ENCODE results near the gene PRDX5.

The PRDX5 gene

DNA sequence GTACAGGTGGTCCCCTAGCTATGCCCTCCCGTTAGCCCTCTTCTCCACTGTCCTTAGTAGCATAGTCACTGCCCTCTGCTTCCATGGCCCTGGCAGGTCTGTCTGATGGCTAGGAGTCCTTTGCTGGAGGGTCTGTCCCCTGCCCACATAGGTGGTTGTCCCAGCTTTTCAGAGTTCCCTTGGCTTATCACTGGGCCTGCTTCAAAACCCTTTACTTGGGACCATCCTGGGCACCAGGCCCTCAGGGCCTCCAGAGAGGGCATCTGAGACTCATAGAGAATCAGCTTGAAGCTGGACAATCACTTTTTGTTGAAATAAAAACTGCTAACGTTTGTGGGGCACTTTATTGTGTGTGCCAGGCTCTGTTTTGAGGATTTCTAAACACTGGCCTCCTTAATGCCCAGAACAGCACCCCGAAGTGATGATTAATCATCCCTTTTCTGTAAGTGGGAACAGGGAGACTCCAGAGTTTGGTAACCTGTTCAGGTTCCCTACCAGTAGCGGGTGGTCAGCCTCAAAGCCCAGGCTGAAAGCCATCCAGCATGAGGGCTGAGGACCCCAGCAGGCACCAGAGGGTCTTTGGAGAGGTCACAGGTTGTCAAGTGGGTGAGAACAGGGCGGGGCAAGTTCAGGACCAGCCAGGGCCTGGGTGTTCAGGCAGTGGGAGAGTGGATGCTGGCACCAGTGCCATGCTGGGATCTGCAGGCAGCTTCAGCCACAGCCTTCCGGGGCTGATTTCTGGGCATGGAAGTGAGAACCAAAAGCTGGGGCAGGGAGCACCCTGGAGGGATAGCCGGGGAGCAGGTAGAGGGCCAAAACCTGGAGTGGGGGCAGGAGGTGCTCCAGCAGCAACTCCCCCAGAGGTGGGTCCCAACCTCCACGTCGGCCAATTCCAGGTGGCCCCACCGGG lies 27.3 kb upstream of the PRDX5 start:
- no peak for DNase-seq

DNA sequence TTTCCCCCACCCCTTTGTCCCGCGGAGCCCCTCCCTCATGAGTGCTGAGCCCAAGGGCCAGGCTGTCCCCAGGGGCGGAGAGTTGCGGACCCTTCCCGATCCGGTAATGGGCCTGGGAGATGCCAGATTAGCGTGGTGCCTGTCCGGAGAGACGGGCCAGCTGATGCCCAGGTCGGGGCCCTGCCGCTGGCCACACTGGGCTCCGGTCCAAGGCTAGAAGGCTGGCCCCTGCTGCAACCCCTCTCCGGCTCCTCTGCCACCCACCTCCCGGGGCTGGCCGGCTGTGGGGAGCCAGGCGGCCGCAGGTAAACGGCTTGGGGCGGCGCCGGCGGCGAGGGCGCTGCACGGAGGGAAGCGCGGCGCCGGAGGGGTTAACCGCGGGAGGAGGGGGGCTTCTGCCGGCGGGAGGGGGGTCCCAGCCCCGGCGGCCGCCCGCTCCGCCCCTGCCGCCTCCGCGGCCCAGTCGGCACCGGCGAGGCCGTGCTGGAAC lies 26.6 kb upstream of the PRDX5 start, which contains the start of gene KCNK4:
KCNK4 (plus strand) TSS at position 41 of the 490 bp plus-strand sequence. CDS start 1,717 bp downstream, outside the sequence.
- no peak for DNase-seq

DNA sequence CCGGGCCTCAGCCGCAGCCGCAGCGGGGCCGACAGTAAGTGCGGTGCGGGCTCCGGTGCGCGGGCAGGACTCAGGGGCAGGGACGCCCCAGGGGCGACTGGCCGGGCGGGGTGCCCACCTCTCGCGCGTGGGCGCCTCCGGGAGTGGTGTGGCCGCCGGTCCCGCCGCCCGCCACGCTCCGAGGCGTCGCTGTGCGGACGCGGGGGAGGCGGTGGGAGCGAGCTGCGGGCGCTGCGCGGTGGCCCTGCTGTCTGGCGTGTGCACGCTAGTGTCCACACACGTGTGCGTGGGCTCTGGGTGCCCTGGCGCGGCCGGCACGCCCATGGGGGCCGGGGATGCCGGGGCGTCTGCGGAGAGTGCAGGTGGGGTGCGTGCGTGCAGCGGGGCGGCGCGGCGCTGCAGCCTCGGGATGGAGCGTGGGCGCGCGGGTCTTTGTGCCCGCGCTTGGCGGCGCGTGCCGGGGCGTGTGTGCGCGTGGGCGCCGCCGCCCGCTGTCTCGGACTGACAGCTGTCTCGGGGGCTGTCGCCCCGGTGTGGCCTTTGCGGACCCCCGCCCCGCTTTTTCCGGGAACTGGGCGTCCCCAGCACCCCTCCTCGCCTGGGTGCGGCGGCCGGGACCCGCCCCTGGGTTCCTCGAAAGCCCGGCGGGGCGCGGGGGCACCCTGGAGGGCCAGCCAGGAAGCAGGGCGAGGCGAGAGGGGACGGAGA lies 26.0 kb upstream of the PRDX5 start:
- DNase-seq = no peak

DNA sequence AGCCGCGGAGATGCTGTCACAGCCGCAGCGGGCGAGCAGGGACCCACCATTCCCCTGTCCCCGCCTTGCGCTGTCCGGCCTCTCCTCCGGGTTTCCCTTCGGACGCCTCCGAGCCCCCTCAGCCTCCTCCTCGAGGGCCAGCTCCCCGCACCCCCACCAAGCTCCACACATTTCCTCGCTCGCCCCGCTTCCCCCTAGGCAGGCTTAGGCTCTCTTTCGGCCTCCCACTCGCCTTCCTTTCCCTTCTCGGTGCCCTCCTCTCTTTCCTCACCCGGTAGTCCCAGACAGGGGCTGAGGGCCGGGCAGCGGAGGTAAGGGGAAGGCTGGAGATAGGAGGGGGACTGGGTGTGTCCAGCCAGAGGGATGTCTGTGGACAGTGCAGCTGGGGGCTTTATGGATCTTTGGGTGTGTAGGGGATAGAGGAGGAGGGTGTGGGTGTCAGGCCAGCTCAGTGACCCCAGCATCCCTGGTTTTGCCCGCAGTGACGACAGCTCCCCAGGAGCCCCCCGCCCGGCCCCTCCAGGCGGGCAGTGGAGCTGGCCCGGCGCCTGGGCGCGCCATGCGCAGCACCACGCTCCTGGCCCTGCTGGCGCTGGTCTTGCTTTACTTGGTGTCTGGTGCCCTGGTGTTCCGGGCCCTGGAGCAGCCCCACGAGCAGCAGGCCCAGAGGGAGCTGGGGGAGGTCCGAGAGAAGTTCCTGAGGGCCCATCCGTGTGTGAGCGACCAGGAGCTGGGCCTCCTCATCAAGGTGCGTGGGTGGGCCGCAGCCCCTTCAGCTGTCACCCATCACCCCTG lies 25.3 kb upstream of the PRDX5 start:
- DNase-seq = no peak

DNA sequence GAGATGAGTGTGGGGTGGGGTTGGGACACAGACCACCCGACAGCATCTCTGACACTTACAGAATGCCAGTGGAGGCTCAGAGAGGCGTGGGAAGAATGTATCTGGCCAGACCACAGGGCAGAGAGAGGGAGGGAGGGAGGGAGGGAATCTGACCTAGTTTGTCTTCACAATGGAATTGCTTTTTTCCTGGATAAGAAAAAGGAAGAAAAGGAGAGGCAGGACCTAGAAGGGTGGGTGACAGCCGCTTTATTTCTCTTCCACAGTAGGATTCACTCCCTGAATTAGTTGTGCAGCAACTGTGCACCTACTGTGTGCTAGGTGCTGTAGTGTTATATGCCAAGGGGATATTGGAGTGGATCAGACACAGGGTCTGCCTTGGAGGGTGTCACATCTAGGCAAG lies 23.1 kb upstream of the PRDX5 start:
- DNase-seq = no peak

DNA sequence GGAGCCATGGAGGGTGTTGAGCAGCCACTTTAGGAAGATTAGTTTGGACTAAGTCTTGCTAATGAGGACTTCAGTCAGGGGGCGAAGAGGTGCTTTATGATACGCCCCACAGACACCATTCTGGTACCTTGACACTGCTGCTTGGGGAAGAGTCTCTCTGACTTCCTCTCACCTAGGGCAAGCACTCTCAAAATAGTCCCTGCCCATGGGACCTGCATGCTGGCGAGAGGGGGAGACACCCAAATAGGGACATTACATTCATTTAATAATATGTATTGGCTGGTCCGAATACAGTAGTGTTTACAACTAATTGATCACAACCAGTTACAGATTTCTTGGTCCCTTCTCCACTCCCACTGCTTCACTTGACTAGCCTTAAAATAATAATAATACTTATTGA lies 22.2 kb upstream of the PRDX5 start:
- no peak for DNase-seq

DNA sequence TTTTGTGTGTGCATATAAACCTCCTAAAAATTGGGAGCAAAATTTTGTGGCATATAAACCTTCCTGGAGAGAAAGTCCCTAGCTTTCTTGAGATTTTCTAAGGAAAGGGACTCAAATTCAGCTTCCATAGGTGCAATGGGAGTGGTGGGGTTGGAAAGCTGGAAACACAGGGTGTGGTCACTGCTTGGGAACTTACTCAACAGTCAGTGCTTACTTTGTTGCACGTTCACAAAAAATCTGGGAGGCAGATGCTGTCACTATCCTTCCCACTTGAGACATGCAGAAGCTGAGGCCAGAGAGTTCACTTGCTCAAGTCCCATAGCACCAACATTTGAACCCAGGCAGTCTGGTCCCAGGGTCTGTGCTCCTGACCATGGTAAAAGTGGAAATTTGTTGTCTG lies 21.7 kb upstream of the PRDX5 start:
- no peak for DNase-seq

DNA sequence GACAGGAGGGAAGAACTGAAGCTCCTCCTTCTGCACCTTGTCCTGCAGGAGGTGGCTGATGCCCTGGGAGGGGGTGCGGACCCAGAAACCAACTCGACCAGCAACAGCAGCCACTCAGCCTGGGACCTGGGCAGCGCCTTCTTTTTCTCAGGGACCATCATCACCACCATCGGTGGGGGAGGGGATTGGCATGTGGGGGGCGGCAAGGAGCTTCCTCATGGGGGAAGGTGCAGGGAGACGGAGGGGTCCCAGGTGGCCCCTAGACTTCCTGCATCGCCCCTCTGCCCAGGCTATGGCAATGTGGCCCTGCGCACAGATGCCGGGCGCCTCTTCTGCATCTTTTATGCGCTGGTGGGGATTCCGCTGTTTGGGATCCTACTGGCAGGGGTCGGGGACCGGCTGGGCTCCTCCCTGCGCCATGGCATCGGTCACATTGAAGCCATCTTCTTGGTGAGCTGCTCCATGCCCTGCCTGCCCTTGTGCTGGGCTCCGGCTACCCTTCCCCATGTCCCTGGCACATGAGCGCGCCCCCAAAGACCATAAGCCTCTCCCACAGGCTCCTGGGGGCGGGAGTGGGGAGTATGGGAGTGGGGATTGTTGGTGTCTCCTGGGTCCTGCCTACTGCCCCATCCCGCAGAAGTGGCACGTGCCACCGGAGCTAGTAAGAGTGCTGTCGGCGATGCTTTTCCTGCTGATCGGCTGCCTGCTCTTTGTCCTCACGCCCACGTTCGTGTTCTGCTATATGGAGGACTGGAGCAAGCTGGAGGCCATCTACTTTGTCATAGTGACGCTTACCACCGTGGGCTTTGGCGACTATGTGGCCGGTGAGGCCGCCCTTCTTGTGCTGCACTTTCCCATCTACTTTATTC lies 20.9 kb upstream of the PRDX5 start:
- no peak for DNase-seq

DNA sequence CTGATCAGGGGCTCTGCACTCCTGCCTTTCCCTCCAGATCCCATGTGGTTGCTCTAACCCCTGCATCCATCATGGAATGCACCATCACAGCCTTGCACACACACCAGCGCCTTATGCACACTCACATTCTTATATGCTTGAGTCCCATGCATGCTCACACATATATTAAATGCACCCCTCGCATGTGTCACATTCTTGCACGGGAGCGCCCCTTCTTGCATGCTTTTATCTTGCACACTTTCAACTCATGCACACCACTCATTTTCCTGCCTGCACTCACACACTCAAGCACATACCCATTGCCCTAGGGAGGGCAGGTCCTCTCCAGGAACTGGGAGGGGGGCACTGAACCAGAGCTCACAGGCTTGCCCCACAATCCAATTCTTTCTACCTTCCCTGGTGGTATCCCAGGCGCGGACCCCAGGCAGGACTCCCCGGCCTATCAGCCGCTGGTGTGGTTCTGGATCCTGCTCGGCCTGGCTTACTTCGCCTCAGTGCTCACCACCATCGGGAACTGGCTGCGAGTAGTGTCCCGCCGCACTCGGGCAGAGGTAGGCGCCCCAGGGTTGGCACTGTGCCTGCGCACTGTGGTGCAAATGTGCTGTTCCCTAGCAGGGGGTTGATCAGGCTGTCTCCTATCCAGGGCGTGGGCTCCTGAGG lies 20.1 kb upstream of the PRDX5 start:
- no peak for DNase-seq

DNA sequence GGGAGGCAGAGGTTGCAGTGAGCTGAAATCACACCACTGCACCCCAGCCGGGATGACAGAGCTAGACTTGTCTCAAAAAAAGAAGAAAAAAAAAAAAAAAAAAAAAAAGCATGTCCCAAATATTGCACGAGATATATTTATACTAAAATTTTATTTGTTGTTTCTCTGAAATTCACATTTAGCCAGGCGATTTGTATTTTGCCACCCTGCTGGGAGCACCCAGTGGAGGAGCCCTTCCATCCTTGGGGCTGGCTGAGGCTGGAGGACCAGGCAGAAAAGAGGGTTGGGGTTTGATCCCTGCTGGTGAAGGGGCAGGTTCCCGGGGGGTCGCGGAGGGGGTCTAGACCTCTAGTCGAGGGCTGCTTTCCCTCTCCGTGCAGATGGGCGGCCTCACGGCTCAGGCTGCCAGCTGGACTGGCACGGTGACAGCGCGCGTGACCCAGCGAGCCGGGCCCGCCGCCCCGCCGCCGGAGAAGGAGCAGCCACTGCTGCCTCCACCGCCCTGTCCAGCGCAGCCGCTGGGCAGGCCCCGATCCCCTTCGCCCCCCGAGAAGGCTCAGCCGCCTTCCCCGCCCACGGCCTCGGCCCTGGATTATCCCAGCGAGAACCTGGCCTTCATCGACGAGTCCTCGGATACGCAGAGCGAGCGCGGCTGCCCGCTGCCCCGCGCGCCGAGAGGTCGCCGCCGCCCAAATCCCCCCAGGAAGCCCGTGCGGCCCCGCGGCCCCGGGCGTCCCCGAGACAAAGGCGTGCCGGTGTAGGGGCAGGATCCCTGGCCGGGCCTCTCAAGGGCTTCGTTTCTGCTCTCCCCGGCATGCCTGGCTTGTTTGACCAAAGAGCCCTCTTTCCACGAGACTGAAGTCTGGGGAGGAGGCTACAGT lies 18.7 kb upstream of the PRDX5 start:
- DNase-seq = no peak

DNA sequence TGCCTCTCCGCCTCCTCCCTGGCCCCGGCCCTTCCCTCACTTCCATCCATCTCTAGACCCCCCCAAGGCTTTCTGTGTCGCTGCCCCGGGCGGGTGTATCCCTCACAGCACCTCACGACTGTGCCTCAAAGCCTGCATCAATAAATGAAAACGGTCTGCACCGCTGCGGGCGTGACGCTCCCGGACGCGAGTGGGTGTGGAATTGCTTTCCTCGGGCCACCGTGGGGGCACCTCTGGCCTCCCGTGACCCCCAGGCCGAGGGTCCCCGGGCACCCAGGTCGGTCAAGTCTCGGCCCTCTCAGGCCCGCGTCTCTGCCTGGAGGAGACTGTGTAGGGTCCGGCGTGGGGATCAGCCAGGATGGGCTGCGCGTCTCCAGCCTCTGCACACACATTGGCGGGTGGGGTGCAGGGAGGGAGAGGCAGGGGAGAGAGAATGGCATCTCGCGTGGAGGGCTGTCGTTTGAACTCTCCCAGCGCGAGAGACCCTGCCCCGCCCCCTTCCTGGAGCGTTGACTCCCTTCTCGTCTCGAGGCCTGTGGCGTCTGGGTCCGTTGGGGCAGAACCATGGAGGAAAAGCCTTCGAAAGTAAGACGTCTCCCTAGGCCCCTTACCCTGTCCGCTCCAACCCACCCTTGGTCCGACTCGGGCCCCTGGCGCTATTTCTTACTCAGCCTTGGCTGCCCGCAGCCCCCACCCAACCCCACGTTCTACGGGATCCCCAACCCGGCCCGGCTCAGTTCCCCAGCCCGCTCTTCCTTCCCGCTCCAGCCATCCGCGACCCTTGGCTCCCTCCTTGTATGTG lies 17.9 kb upstream of the PRDX5 start, which contains the start of gene CATSPERZ:
CATSPERZ (plus strand) TSS at position 512 of the 802 bp plus-strand sequence; CDS start at position 565, 53 bp downstream.
- DNase-seq = no peak

DNA sequence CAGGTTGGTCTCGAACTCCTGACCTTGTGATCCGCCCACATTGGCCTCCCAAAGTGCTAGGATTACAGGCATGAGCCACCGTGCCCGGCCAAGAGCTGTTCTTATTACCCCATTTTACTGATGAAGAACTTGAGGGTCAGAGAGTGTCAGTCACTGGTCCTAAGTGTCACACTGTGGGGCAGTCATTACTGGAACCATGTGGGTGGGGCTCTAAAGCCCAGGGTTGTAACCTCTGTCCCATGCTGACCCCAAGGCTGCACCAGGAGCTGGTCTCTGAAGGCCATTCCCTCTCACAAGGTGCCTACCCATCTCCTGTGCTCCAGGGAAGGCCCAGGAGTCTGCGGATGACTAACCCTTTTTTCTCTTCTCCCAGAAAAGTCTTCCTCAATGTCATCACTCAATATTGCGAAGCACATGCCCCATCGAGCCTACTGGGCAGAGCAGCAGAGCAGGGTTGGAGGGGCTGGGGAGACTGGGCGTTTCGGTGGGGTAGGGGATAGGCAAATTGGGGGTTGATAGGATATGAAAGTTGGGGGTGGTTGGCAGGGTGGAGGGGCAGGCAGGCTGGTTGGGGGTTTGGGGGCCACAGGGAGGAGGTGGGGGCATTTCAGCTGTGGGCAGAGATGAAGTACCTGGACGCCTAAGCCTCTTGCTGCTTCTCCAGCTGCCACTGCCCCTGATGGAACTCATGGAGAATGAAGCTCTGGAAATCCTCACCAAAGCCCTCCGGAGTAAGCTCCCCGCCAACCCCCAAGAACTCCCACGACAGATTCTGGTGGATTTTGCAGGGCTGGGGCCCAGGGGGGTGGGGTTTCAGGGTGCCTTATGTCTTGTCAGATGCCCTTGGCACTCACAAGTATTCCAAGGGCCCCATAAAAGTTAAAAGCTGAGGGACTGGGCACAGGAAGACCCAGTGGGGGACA lies 14.6 kb upstream of the PRDX5 start:
- DNase-seq = no peak

DNA sequence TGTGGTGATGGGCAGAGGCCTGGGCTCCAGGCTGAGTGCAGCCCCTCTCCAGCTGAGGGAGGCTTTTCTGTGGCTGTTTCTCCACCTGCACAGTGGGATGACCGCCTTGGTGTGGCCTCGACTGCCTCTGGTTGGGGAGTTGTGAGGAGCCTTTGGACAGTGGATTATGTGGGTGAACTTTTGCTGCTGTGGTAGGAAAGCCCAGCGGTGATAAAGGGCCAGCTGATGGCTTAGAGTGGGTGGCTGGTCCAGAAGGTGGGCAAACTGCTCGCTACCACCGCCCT lies 13.9 kb upstream of the PRDX5 start:
- no peak for DNase-seq

DNA sequence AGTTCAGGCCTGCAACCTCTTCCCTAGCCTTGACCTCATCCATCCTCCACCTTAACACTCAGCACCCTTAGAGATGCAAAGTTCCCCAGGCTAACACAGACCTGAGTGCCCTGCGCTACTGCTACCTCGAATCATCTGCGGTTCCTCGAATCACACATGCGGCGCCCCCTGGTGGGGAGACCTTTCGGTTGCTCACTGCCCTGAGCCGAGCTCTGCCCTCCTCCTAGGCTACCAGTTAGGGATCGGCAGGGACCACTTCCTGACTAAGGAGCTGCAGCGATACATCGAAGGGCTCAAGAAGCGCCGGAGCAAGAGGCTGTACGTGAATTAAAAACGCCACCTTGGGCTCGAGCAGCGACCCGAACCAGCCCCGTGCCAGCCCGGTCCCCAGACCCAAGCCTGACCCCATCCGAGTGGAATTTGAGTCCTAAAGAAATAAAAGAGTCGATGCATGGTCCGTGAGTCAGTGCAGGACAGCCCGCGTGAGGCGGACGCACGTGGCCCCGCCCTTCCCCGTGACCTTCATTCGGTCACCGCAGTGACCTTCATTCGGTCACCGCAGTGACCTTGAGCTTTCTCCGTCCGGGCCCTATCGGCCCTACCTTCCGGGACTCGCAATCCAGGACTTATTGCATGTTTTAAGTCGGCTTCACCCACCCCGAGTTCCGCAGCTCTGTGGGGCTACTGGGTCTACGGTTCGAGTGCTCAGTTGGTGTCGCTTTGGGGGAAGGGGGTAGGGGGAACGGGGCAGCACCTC lies 13.4 kb upstream of the PRDX5 start:
- DNase-seq = peak; percentile 77

DNA sequence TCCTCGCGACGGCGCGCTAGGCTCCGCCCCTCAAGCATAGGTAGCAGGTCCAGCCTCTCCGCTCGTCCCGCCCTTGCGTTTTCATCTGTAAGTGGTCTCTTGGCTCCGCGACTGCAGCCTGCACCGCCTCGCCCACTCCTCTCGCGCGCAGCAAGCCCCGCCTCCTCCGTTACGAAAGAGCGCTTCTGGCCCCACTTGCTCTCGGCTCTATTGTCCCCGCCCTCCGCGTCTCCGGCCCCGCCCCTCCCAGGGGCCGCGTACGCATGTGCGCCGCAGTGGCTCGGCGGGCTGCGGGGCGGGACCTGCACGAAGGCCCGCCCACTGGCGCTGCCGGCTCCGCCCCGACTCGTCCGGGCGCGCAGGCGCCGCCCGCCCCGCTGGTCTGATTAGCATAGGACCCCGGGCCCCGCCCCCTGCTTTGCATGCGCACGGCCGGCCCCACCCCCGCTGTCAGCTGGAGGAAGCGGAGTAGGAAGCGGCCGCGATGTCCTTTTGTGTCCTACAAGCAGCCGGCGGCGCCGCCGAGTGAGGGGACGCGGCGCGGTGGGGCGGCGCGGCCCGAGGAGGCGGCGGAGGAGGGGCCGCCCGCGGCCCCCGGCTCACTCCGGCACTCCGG lies 12.7 kb upstream of the PRDX5 start, which contains the start of gene ESRRA:
ESRRA (plus strand) TSS at position 450 of the 616 bp plus-strand sequence. CDS start 1,656 bp downstream, outside the sequence.
- DNase-seq = peak; percentile 96

DNA sequence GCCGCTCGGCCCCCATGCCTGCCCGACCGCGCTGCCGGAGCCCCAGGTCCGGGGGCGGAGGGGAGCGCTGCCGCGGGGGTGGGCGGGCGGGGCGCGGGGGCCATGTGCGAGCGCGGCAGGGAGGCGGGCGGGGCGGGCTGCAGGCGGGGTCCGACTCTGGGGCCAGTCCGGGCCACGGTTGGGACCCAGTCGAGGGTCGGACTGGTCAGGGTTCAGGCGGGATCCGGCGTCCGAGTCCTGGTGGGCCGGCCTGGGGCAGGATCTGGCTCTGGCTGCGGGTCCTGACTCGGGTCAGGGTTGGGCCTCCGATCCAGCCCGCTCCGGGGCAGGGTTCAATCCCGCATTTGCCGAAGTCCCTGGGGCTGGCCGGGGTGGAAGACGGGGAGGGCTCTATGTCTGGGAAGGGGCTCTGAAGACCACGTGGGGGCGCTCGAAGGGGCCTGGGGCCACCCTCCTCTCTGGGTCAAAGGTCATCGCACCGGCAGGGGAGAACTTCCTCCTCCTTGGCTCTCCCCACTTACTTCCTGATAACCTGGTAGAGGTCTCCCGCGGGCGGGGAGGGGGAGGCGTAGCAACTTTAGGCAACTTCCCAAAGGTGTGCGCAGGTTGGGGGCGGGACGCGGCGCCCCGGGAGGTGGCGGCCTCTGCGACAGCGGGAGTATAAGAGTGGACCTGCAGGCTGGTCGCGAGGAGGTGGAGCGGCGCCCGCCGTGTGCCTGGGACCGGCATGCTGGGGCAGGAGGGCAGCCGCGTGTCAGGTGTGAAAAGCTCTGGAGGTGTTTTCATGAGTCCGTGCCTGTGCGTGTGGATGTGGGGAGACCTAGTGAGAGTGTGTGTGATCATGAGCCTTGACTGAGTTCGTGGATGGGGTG lies 12.0 kb upstream of the PRDX5 start:
- no peak for DNase-seq

All from NCI-H1694 treated with DMSO at 0.1 percent for 48 hours (cell line).